K562 (cell line): ENCODE results near the gene EVL. TPM values are rescaled to one million over a fixed set of nuclear protein-coding genes. Genes with fewer than 3 reads are reported as not detected.

Experiments used
- ATF4 ChIP-seq: fragments of 450-650 bp; formaldehyde crosslinking; IDR thresholded peaks from 2 replicates; pipeline ENCODE4 v1.4.0; 2022; ENCODE audit warnings: mild to moderate bottlenecking, moderate library complexity
- CBFB ChIP-seq: sonication (generic); formaldehyde crosslinking; IDR thresholded peaks from 2 replicates; pipeline ENCODE4 v1.4.0; 2020; ENCODE audit warnings: mild to moderate bottlenecking, missing genetic modification reagents
- CLOCK ChIP-seq: fragments of 250-450 bp; sonication (Bioruptor Pico); IDR thresholded peaks from 2 replicates; pipeline ENCODE4 v1.4.0; 2020; ENCODE audit warnings: mild to moderate bottlenecking, moderate library complexity, borderline replicate concordance
- ETV5 ChIP-seq: sonication (generic); formaldehyde crosslinking; IDR thresholded peaks from 2 replicates; pipeline ENCODE4 v1.4.0; 2020; ENCODE audit warnings: low read depth, mild to moderate bottlenecking, missing genetic modification reagents
- GMEB1 ChIP-seq: fragments of 250-450 bp; sonication (Bioruptor Pico); IDR thresholded peaks from 2 replicates; pipeline ENCODE4 v1.4.0; 2020; ENCODE audit warnings: mild to moderate bottlenecking
- HNRNPH1 ChIP-seq: fragments of 200-400 bp; formaldehyde crosslinking; optimal IDR thresholded peaks from 2 replicates; pipeline ENCODE3; 2017; ENCODE audit warnings: low read depth, mild to moderate bottlenecking, low read length, moderate library complexity
- IRF9 ChIP-seq: fragments of 450-650 bp; IDR thresholded peaks from 2 replicates; pipeline ENCODE4 v1.6.1; 2016; ENCODE audit warnings: missing biosample characterization, missing genetic modification characterization
- KAT8 ChIP-seq: fragments of 450-650 bp; IDR thresholded peaks from 2 replicates; pipeline ENCODE4 v1.6.1; 2016; ENCODE audit warnings: low read depth, mild to moderate bottlenecking
- NFIX ChIP-seq: fragments of 250-450 bp; sonication (Bioruptor Pico); IDR thresholded peaks from 2 replicates; pipeline ENCODE4 v1.4.0; 2020; ENCODE audit warnings: low read depth, mild to moderate bottlenecking, moderate library complexity
- NFYB ChIP-seq: IDR thresholded peaks from 2 replicates; pipeline ENCODE4 v1.6.1; 2011; ENCODE audit warnings: mild to moderate bottlenecking, moderate library complexity; ENCODE audit not compliant: insufficient read length; ENCODE audit errors: extremely low read depth
- PCBP1 ChIP-seq: fragments of 200-400 bp; formaldehyde crosslinking; IDR thresholded peaks from 2 replicates; pipeline ENCODE4 v1.6.1; 2018; ENCODE audit warnings: mild to moderate bottlenecking, low read depth, low read length; ENCODE audit not compliant: poor library complexity, severe bottlenecking
- PKNOX1 ChIP-seq: fragments of 450-650 bp; IDR thresholded peaks from 2 replicates; pipeline ENCODE4 v1.6.1; 2016
- SP2 ChIP-seq: IDR thresholded peaks from 2 replicates; pipeline ENCODE4 v1.6.1; 2011; ENCODE audit warnings: mild to moderate bottlenecking, low read depth, low read length, moderate library complexity; ENCODE audit not compliant: poor library complexity, severe bottlenecking; ENCODE audit errors: extremely low read depth
- TBL1XR1 ChIP-seq, 2 experiments: IDR thresholded peaks; 2 replicates each; pipeline ENCODE4 v1.6.1; 2012; ENCODE audit warnings: improper control_type of control experiment in 2 of 2, low read length in 2 of 2, mild to moderate bottlenecking in 1 of 2
- ZNF217 ChIP-seq: sonication (generic); formaldehyde crosslinking; IDR thresholded peaks from 2 replicates; pipeline ENCODE4 v1.8.0; 2022; ENCODE audit warnings: mild to moderate bottlenecking, missing genetic modification reagents
- ZNF239 ChIP-seq: fragments of 250-450 bp; sonication (Bioruptor Pico); IDR thresholded peaks from 2 replicates; pipeline ENCODE4 v1.4.0; 2020; ENCODE audit warnings: mild to moderate bottlenecking
- ZNF644 ChIP-seq: fragments of 200-800 bp; sonication (Bioruptor generic); IDR thresholded peaks from 2 replicates; pipeline ENCODE4 v1.6.1; 2016; ENCODE audit warnings: low read depth, missing genetic modification characterization, missing compliant biosample characterization
- polyA plus RNA-seq, 8 experiments: library from polyadenylated mRNA; depleted of rRNA in 4 of 8; stranded (reverse) in 5 of 8; unstranded in 3 of 8; fragments of >200 nt; fragmentation: Nextera tagmentation in 2 of 8; fragmentation: Illumina TruSeq in 1 of 8; extraction: Ambion mirVana in 2 of 8; extraction: Trizol in 1 of 8; gene quantifications; 2 replicates each; pipeline versions ENCODE4 v1.2.1 to v1.2.3, GENCODE V29; 2011 to 2014; ENCODE audit warnings: inconsistent platforms in 1 of 8, missing spikeins in 1 of 8
- total RNA-seq, 7 experiments: library from RNA; depleted of rRNA in 6 of 7; stranded (reverse); fragments of >200 nt in 6 of 7; fragmentation: Illumina TruSeq in 2 of 7; extraction: Trizol in 2 of 7; gene quantifications; 2 replicates each; pipeline versions ENCODE4 v1.2.1 to v1.2.3, GENCODE V29; 2011 to 2021; ENCODE audit warnings: low replicate concordance in 1 of 7
- TF ChIP-seq, protein P1 (sequence below): fragments of 250-450 bp; sonication (Bioruptor Pico); IDR thresholded peaks from 2 replicates; pipeline ENCODE4 v1.5.0; 2021; ENCODE audit warnings: mild to moderate bottlenecking, moderate library complexity

EVL gene
- total and polyA plus RNA-seq, 9 of the 15 experiments (the other 6 are each of a cell fraction or from before 2014, with no cell fraction given), result 2.9 to 43.4 (median 23.9) TPM

DNA sequence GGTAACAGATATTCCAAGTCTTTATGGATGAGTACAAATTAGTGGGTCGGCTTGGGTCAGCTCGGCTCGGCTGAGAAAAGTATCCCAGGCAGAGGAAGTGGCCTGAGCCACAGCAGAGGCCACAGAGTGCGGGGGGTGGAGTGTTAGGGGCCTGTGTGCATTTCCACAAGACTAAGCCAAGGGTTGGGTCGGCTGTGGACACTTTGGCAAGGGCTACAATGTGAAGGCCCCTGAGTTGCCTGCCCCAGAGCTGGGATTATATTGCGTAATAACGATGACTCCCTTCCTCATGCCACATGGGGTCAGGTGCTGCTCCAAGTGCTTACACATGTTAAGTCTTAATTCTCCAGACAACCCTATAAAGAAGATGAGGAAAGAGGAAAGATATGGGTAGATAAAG, 11.4 kb downstream of the EVL start (continued):
- no peak for TF ChIP-seq PCBP1
- TF ChIP-seq HNRNPH1, result no peak
- no peak for TF ChIP-seq ETV5
- TF ChIP-seq, protein P1, sequence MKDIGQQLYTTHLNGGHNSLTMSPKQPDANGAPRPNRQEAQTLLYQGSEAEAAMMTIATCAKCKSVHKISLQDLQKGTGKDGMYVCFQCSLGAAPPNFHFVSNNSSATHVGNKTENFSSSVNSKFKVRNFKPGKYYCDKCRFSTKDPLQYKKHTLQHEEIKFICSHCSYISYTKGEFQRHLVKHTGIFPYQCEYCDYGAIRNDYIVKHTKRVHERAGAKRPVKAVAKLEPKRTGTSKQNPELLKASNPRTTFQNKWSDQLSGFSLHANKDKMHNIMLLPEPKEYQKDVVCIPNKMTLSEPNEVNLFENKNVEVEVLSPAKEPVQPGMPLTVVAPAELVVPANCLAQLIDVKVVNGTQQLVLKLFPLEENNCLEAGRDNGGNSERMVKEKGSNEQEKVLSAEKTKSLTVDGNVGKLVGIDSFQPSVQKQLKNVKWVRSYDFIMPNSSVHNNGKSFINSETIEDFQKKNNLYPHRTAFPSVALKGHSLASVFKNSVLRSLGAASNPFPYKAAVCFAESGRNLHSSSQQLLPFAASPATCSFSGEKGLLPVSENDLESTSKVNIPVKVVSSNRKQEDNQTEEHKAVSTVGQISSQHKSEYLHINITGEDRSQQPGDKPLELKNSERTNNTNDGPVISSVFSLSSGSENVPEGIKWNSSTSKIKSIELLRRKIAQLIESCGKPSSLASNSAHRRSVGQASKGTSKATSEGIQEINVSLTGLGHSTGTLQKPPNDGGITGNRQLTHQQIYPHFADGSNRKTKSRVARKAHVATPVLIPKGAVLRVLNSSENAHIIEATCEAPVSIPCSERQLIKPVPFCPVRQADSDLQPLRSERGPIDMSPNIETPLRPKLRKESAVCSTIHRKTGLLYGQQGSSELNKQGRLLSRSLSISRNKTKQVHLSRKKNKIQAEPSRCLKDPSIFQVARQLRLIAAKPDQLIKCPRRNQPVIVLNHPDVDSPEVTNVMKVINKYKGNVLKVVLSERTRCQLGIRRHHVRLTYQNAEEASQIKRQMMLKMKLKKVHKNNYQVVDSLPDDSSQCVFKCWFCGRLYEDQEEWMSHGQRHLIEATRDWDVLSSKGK (CRISPR knock-in tag), result no peak
- TF ChIP-seq ZNF217 (CRISPR knock-in tag), result no peak
- TF ChIP-seq PKNOX1, result no peak
- TF ChIP-seq ZNF644 (tag), result no peak
- no peak for TF ChIP-seq CLOCK
- no peak for TF ChIP-seq ZNF239 (CRISPR knock-in tag)
- no peak for TF ChIP-seq GMEB1 (CRISPR knock-in tag)
- TF ChIP-seq IRF9 (tag), result peak; percentile 92
- TF ChIP-seq CBFB (CRISPR knock-in tag), result no peak
- TF ChIP-seq TBL1XR1 (IDR thresholded peaks at IDR 0.05; ENCODE audit: low read length in 2 of 2), result no peak
- TF ChIP-seq NFYB, result no peak
- no peak for TF ChIP-seq SP2
- TF ChIP-seq NFIX (CRISPR knock-in tag), result no peak
- no peak for TF ChIP-seq KAT8
- no peak for TF ChIP-seq ATF4 (CRISPR knock-in tag)
